HG02798 (cell line): ENCODE results near the gene LHFPL3.

Source experiments
- ATAC-seq: cut with Tn5 transposase; IDR thresholded peaks from one replicate; pipeline ENCODE4 v1.9.1; 2021; ENCODE audit warnings: mild to moderate bottlenecking; ENCODE audit not compliant: unreplicated experiment, poor library complexity

Gene LHFPL3

DNA sequence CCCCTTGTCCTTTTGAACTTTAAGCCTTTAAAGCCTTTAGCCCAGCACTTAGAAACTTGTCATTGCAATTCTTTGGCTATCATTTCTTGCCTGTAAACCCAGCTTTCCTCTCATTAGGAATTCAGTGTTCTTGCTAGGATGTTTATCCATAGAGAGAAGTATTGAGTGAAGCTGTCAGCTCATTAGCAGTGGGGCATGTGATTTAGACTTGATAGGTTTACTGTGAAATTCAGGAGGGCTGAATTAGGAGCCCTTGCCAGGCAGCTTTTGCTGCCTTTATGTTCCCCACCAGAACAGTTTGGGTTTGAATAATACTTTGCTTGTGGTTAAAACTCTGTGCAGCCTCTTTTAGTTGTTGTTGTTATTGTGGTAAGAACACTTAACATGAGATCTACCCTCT lies 39.5 kb downstream of the LHFPL3 start:
- no peak for ATAC-seq

- ATAC-seq, result no peak
Measured at GRCh38 chr7:104371216-104371979, 43.0 kb downstream of the LHFPL3 start.

GRCh38 chr7:104371980-104372357 lies 43.6 kb downstream of the LHFPL3 start:
- ATAC-seq, result no peak

- ATAC-seq, result no peak
Measured at GRCh38 chr7:104382616-104383015, 54.2 kb downstream of the LHFPL3 start.

DNA sequence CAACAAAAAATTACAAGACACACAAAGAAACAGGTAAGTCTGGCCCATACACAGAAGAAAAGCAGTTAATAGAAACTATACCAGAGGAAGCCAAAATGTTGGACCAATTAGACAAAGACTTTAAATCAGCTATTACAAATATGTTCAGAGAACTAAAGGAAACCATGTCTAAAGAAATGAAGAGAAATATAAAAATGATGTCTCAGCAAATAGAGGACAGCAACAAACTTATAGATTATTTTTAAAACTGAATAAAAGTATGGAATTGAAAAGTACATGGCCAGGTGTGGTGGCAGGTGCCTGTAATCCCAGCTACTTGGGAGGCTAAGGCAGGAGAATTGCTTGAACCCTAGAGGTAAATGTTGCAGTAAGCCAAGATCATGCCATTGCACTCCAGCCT lies 58.5 kb downstream of the LHFPL3 start:
- ATAC-seq, result no peak

DNA sequence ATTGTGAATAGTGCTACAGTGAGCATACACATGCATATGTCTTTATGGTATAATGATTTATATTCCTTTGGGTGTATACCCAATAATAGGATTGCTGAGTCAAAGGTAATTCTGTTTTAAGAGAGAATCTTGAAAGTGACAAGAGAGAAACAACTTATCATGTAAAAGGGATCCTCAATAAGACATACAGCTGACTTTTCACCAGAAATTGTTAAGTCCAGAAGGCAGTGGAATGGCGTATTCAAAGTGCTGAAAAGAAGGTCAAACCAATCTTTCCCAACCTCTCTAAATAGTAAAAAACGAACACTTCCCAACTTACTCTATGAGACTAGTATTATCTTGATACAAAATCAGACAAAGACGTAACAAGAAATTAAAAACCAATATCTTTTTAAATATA lies 59.8 kb downstream of the LHFPL3 start:
- ATAC-seq, result no peak

- ATAC-seq, result no peak
Measured at GRCh38 chr7:104395162-104395561, 66.8 kb downstream of the LHFPL3 start.

- ATAC-seq, result no peak
Measured at GRCh38 chr7:104397442-104397841, 69.0 kb downstream of the LHFPL3 start.

- ATAC-seq, result no peak
Measured at GRCh38 chr7:104408371-104408770, 80.0 kb downstream of the LHFPL3 start.

DNA sequence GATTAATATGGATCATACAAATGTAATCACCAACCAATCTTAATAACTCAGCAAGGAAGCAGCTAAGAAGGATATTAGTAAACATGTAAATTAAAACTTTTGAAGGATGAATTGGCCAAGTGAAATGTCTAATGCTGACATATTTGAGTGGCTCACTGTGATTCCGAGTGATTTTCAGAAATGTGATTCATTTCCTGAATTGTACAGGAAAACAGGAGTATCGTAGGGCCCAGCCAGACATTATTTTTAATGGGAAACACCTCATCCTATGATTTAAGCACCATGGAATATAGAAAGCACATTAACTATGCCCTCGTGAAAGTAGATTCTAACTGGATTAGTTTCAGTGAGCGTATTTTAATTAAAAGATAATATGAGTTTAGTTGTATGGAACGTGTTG lies 82.3 kb downstream of the LHFPL3 start:
- no peak for ATAC-seq

GRCh38 chr7:104412911-104413310 lies 84.5 kb downstream of the LHFPL3 start:
- ATAC-seq, result no peak

GRCh38 chr7:104414216-104414615 lies 85.8 kb downstream of the LHFPL3 start:
- ATAC-seq, result no peak

DNA sequence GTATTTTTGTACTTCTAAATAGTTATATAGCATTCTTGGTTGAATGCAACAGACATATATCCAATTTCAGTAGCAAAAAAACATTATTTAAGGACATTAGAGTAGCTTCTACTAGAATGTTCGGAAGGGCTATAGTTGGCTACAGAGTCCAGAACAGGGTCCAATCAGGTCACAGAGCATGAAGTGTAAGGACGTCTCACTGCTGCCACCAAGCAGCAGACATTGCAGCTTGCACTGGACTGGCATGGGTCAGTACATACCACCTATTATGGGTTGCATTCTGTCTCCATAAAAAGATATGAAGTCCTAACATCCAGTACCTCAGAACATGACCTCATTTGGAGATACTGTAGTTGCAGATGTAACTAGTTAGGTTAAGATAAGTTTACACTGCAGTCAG lies 87.3 kb downstream of the LHFPL3 start:
- ATAC-seq, result no peak

- no peak for ATAC-seq
Measured at GRCh38 chr7:104416866-104417393, 88.5 kb downstream of the LHFPL3 start.

DNA sequence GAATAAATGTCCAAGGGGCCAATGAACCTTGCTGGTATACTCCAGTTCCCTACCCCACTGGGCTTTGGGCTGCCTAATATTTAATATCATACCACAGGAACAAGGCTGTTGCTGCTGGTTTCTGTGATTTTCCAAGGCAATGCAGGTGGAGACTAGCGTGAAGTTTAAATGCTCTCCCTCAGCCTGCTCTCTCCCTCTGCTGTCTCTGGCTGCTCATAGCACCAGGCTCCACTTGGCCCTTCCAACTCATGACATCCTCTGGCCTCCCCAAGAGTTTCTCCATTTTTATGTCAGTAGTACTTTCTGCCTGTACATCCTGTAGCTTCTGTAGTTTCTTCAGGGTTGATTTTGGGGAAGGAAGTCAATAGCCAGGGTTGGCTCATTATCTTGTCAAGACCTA lies 103.5 kb downstream of the LHFPL3 start:
- no peak for ATAC-seq

DNA sequence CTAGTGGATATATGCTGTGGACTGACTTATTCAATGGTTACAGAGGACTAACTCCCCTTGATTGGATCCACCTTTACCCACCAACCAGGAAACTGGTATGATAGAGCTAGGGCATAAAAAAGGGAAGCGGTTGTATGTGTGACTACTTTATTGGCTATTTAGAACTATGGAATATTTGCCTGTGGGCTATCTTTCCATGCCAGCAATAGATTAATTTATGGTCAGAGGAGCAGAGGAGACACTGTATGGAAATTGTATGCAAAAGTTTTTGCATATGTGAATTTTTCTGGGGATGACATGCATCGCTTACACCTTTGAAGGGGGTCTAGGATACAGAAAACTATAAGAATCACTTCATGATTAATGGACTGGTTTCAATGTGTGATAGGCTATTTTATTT lies 105.7 kb downstream of the LHFPL3 start:
- ATAC-seq, result no peak

GRCh38 chr7:104442481-104442880 lies 114.1 kb downstream of the LHFPL3 start:
- no peak for ATAC-seq

DNA sequence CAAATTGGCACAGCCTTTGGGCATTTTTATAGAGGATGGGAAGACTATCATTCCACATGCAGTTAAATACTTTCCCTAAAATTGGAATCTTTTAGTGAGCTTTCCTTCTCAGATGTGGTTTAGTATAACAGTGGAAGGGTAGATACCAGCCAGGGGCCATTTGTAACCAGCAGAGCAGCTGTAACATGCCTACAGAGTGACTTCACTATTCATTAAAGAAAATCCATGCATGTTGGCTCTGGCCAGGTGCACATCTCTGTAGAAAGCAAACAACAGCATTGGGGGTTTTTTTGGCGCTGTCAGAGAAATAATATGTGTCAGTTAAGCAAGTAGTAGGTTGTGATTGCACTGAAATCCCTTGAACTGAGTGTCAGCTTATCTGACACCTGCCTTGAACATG lies 115.6 kb downstream of the LHFPL3 start:
- no peak for ATAC-seq

DNA sequence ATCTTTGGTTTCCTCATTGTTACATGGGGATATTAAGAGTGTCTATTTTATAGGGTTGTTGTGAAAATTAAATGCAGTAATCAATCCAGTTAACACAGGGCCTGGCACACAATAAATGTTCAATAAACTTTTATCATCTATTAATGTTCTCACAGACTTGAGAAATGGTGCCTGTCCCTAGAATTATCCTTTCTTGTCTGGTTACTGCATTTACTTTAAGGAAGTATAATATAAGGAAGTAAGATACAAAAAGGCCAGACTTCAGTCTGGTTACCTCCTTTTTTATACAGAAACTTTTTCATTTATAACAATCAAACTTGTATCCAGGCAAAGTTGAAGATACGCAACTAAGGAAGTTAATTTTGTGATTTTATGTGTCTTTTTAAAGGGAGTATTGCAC lies 117.0 kb downstream of the LHFPL3 start:
- no peak for ATAC-seq

DNA sequence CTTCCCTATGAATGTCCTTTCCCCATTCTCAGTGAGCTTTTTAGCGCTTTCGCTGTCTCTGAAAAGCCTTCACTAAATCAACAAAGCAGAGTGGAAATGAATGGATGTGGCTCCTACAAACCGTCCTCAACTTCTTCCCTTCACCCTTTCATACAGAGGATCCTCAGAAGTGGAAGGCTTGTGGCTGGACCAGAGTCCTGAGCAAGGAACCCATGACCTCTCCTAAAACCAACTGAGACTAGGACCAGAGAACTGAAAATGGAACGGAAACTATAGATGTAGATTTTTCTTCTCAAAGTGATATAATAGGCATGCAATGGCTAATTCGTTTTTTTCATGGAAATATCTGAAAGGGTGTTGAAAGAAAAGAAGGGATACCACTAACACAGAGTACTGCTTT lies 122.5 kb downstream of the LHFPL3 start:
- ATAC-seq, result no peak

DNA sequence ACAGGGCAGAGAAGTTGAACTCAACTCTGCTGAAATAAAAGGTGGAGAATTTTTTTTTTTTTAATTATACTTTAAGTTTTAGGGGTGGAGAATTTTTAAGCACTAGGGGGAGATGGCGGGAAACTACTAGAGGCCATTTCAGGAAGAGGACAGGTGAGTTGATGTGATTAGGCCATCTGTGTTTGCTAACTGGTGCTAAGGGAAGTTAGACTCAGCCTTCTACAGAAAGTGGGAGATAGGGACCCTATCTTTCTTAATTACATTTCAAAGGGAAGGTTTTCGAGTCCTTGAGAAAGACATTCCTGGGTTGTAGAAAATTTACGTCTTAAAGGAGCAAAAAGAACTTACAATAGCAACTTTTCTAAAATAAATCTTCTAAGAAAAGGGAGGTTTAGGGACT lies 124.8 kb downstream of the LHFPL3 start:
- ATAC-seq, result no peak

DNA sequence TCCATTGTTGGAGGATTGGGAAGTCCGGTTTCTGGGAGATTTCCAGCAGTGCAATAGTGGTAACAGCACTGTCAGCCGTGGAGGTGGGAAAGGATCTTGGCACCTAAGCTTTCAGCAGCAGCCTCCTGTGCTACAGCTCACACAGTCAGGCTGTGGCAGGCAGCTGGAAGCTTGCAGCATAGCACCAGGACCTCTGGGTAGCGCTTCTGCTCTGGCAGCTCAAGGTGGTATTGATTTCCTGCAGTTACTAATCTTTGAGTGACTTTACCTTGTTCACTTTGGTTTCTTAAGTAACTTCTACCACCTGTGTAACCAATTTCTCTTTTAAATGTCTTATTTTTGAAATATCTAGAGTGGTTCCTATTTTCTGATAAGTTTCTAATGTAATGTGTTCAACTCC lies 130.5 kb downstream of the LHFPL3 start:
- ATAC-seq, result no peak
